ENCODE results near the gene ELL2. TPM values are rescaled to one million over a fixed set of nuclear protein-coding genes. Genes with fewer than 3 reads are reported as not detected.

ELL2 gene
- polyA plus RNA-seq, 12 donors, result 2.4 to 14.0 (median 4.4) TPM; not detected in 1

DNA sequence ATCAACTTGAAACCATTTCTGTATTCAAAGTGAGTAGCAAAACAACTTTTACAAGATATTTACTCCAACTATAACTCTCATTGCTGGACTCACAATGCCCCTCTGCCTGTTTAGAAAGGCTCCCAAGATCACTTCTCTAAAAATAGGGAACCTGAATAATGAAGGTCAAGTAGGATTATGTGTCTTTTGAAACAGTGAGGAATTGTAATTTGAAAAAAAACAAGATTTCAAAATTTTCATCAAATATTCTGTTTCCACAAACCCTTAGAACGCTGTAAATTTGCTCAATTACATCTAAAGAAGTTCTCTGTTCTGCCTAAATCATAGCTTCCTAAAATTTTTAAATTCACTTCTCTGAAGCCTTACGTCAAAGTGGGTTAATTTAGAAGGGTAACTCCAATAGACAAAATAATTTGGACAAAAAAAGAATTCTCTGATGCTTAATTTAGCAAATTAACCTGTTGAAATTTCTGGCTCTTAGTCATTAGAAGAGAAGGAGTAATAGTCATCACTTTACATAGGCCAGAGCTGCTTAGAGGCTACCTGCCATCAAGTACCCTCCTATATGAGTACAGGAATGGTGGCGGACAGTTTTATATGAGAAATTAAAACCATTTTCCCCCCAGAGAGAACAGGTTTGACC, 4.0 kb downstream of the ELL2 start:
- no peak for DNase-seq

GRCh38 chr5:95956900-95957293, 4.8 kb downstream of the ELL2 start:
- no peak for DNase-seq

DNA sequence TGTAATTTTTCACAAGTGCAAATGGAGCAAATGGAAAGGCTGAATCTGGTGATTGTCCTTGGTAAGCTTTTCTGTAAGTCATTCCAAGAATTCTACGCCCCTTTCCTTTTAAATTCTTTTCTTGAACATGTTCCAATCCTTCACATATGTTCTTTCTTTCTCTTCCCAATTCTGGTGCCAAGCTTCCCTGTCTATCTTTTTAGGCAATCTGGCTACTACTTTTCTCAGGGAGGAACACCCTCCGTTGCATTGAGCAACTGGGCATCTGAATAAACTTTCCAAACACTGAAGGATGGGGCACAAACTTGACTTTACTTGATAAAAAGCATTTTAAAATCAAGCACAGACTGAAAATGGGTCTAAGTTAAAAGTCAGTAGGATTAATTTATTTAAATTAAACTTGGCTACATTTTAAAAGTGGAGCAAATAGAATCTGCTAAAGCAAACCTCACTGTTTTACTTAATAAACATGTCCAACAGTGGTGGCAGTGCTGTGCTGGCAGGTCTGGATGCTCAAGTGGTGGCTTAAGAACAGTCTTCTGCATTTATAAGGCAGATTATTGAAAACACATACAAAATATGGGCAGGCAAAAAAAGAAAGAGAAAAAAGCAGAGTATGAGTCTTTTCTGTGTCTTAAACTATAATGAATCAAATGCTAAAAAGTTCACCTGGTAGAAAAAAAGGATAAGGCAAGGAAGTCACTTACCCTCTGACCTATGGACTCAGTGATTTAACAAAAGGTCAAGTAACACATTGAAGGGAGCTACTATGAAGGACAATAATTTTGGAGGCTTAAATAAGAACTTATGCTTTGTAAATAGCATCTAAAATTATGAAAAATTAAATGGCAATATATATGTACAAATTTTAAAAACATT, 5.4 kb downstream of the ELL2 start:
- peak; percentile 14 for DNase-seq

DNA sequence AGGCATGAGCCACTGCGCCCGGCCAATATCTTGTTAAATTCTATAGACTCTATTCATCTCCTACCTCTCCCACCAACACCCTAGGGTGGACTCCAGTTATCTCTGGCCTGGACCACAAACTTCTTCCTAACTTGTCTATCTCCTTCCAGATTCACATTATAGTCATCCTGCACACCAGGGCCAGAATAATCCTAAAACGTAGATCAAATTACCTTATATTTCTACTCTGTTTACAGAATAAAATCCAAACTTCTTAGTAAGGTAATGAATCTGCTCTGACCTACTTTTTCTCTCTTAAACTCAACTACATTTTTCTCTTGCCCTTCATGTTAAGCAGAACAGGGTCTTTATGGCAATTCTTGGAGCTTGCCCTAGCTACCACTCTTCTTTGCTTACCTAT, 6.9 kb downstream of the ELL2 start:
- DNase-seq, result no peak

GRCh38 chr5:95953021-95953702, 8.5 kb downstream of the ELL2 start:
- no peak for DNase-seq

- no peak for DNase-seq
Measured at GRCh38 chr5:95951916-95952315, 9.7 kb downstream of the ELL2 start.

GRCh38 chr5:95949810-95950209, 11.8 kb downstream of the ELL2 start:
- DNase-seq, result no peak

GRCh38 chr5:95948631-95949030, 13.0 kb downstream of the ELL2 start:
- no peak for DNase-seq

- DNase-seq, result no peak
Measured at GRCh38 chr5:95946451-95946850, 15.2 kb downstream of the ELL2 start.

- DNase-seq, result no peak
Measured at GRCh38 chr5:95942968-95943367, 18.7 kb downstream of the ELL2 start.

- no peak for DNase-seq
Measured at GRCh38 chr5:95942414-95942813, 19.2 kb downstream of the ELL2 start.

GRCh38 chr5:95941756-95942155, 19.9 kb downstream of the ELL2 start:
- no peak for DNase-seq

DNA sequence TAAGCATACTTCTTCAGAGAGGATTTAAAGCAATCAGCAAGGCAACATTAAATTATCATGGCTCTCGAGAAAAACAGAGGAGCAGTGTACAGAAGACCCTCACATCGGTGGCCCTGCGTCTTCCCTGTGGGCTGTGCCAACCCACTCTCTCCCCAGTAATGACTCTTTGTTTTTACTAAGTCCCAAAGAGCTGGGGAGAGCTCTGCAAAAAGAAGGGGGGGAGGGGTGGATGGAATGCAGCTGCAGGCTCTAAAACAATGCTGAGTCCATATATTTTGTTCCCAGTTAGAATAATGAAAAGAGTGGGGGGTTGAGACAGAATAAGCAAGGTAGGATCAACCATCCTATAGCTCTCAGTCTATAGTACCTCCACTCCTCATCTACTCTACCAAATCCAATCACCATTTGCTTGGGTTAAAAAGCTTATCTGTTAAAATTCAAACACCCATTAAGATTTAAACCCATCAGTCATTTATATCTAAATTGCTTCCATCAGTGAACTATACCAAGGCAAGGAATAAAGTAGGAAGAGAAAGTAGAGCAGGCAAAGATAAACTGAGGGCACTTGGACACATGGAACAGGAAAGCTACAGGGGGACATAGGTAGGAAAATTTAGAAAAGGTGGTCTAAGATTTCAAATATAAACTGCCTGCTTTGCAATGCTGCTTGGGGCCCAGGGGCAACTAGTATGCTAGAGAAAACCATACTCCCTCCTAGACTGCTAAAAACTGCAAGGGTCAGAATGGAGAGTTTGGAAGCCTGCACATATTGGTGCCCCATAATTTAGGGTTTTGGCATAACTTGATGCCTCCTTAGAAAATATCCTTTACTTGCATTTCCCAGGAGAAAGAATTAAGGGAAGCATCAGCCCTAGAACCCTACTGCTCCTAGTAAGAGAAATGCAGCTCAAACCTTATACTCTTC, 20.6 kb downstream of the ELL2 start:
- DNase-seq, result no peak

GRCh38 chr5:95939465-95939864, 22.2 kb downstream of the ELL2 start:
- DNase-seq, result no peak

DNA sequence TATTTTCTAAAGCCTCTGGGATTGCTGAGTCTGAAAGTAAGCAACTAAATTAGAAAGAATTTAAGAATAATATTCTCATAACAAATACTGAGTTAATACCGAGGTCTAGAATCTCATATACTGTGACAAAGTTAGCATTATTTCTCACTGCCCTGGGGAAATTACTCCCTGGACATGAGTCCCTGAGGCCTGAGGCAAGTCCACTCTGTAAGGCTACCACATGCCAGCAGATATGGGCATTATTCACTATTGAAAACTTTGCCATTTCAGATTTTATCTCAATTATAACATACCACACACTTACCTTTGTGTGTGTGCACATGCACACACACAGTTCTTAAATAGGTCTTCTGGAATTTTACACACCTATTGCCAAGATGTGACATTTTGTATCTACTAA, 22.9 kb downstream of the ELL2 start:
- no peak for DNase-seq

- no peak for DNase-seq
Measured at GRCh38 chr5:95938347-95938746, 23.3 kb downstream of the ELL2 start.

- no peak for DNase-seq
Measured at GRCh38 chr5:95937607-95938152, 24.0 kb downstream of the ELL2 start.

GRCh38 chr5:95936812-95937397, 24.7 kb downstream of the ELL2 start:
- DNase-seq, result no peak

- DNase-seq, result no peak
Measured at GRCh38 chr5:95935553-95936100, 26.0 kb downstream of the ELL2 start.

- DNase-seq, result no peak
Measured at GRCh38 chr5:95934207-95934804, 27.3 kb downstream of the ELL2 start.

Measured in muscle of arm (tissue), 12 donors.